Gastrocnemius medialis (tissue), 4 donors: Measurements from ENCODE around the gene POLR1F.

Experiments
- POLR2A ChIP-seq, 2 donors: fragments of 450-650 bp; IDR thresholded peaks; one replicate each; pipeline ENCODE4 v1.6.1; 2017; ENCODE audit warnings: antibody characterized with exemption in 2 of 2, mild to moderate bottlenecking in 2 of 2, moderate library complexity in 2 of 2
- TF ChIP-seq, protein P1 (sequence below), 5 experiments: fragments of 450-650 bp in 3 of 5; fragments of 200-600 bp in 2 of 5; sonication (generic) in 2 of 5; IDR thresholded peaks in 4 of 5; conservative IDR thresholded peaks in 1 of 5; 1 replicate in 4 of 5; 2 replicates in 1 of 5; pipeline ENCODE4 v1.5.1; 2016 to 2019; ENCODE audit warnings: antibody characterized with exemption in 5 of 5, mild to moderate bottlenecking in 3 of 5, moderate library complexity in 3 of 5

DNA sequence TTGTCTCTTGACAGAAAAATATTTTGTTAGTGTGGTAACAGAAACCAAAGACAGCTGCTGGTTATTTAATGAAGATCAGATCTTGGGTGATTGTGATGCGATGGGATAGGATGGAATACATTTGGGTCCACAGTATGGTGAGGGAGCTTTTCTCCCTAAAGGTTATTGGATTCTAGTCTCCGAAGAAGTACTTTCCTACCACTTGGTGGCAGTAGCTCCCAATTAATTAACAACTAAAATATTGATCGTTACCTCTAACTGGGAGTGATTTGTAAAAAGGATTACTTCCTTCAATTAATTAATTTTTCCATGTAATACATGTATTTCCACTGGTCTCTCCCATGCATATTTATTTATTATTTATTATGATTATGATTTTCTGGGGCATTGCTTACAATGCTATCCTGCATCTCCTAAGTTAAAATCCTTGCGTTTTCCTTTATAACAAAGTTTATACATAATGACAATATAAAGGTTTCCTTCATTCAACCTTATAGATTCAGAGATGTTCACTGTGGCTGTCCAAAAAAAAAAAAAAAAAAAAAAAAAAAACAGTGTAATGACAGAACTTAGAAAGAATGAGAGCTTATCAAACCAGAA is 39.0 kb upstream of the POLR1F start:
- TF ChIP-seq, protein P1, sequence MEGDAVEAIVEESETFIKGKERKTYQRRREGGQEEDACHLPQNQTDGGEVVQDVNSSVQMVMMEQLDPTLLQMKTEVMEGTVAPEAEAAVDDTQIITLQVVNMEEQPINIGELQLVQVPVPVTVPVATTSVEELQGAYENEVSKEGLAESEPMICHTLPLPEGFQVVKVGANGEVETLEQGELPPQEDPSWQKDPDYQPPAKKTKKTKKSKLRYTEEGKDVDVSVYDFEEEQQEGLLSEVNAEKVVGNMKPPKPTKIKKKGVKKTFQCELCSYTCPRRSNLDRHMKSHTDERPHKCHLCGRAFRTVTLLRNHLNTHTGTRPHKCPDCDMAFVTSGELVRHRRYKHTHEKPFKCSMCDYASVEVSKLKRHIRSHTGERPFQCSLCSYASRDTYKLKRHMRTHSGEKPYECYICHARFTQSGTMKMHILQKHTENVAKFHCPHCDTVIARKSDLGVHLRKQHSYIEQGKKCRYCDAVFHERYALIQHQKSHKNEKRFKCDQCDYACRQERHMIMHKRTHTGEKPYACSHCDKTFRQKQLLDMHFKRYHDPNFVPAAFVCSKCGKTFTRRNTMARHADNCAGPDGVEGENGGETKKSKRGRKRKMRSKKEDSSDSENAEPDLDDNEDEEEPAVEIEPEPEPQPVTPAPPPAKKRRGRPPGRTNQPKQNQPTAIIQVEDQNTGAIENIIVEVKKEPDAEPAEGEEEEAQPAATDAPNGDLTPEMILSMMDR (IDR thresholded peaks at IDR 0.05 in 4 of 5, conservative IDR thresholded peaks at IDR 0.05 in 1 of 5) = peak in 1 of 5 experiments; percentile 37
- TF ChIP-seq POLR2A (IDR thresholded peaks at IDR 0.05) = no peak
